ENCODE data around the gene CLASP1.
"Not testable (repeated sequence)": the region's sequence is repeated elsewhere in the genome, so short reads cannot be mapped to it uniquely, and the experiment has no call there.

CLASP1 gene

GRCh38 chr2:121419081-121419699, 230.1 kb downstream of the CLASP1 start:
- DNase-seq (ENCODE audit: low spot score) = no peak

GRCh38 chr2:121418494-121419058, 230.7 kb downstream of the CLASP1 start:
- no peak for DNase-seq (ENCODE audit: low spot score)

- no peak for DNase-seq (ENCODE audit: low spot score)
These were observed 231.4 kb downstream of the CLASP1 start for GRCh38 chr2:121417826-121418225.

GRCh38 chr2:121415727-121416126, 233.5 kb downstream of the CLASP1 start:
- no peak for DNase-seq (ENCODE audit: low spot score)

- no peak for DNase-seq (ENCODE audit: low spot score)
These were observed 236.9 kb downstream of the CLASP1 start for GRCh38 chr2:121412349-121412748.

GRCh38 chr2:121409966-121410365, 239.3 kb downstream of the CLASP1 start:
- no peak for DNase-seq (ENCODE audit: low spot score)

GRCh38 chr2:121409388-121409787, 239.9 kb downstream of the CLASP1 start:
- no peak for DNase-seq (ENCODE audit: low spot score)

- no peak for DNase-seq (ENCODE audit: low spot score)
These were observed 240.6 kb downstream of the CLASP1 start for GRCh38 chr2:121408641-121409040.

- no peak for DNase-seq (ENCODE audit: low spot score)
These were observed 244.0 kb downstream of the CLASP1 start for GRCh38 chr2:121405233-121405632.

GRCh38 chr2:121400201-121400600, 249.1 kb downstream of the CLASP1 start:
- no peak for DNase-seq (ENCODE audit: low spot score)

- no peak for DNase-seq (ENCODE audit: low spot score)
These were observed 250.4 kb downstream of the CLASP1 start for GRCh38 chr2:121398853-121399252.

GRCh38 chr2:121390082-121390692, 259.1 kb downstream of the CLASP1 start:
- no peak for DNase-seq (ENCODE audit: low spot score)

- DNase-seq (ENCODE audit: low spot score) = no peak
These were observed 260.9 kb downstream of the CLASP1 start for GRCh38 chr2:121388371-121388770.

GRCh38 chr2:121387591-121388325, 261.5 kb downstream of the CLASP1 start:
- no peak for DNase-seq (ENCODE audit: low spot score)

- no peak for DNase-seq (ENCODE audit: low spot score)
These were observed 262.6 kb downstream of the CLASP1 start for GRCh38 chr2:121386707-121387106.

- DNase-seq (ENCODE audit: low spot score) = no peak
These were observed 263.2 kb downstream of the CLASP1 start for GRCh38 chr2:121386102-121386501.

GRCh38 chr2:121382744-121383143, 266.5 kb downstream of the CLASP1 start:
- DNase-seq (ENCODE audit: low spot score) = no peak

GRCh38 chr2:121377646-121378045, 271.6 kb downstream of the CLASP1 start:
- DNase-seq (ENCODE audit: low spot score) = no peak

- no peak for DNase-seq (ENCODE audit: low spot score)
These were observed 272.6 kb downstream of the CLASP1 start for GRCh38 chr2:121376535-121377250.

GRCh38 chr2:121375621-121376159, 273.6 kb downstream of the CLASP1 start:
- DNase-seq (ENCODE audit: low spot score) = no peak

GRCh38 chr2:121374412-121375075, 274.7 kb downstream of the CLASP1 start:
- not testable (repeated sequence) for DNase-seq (ENCODE audit: low spot score)

Measured in NAMALWA (cell line).